MM.1S (cell line): ENCODE measurements around the gene SHMT2.

Experiments used
- DNase-seq: peaks from one replicate; pipeline ENCODE4 v3.0.0-alpha.2; 2015
- H2AFZ ChIP-seq: fragments of 300-600 bp; sonication (generic); 2 replicates; pipeline ENCODE4 v1.6.0; 2016; ENCODE audit warnings: antibody characterized with exemption, low read length
- H3F3A ChIP-seq: fragments of 300-600 bp; sonication (generic); 2 replicates; pipeline ENCODE4 v1.6.1; 2016; ENCODE audit warnings: mild to moderate bottlenecking, antibody characterized with exemption, low read length, moderate library complexity, mixed read lengths; ENCODE audit not compliant: insufficient read depth
- H3K27ac ChIP-seq: fragments of 300-600 bp; sonication (generic); 2 replicates; pipeline ENCODE4 v1.5.1; 2016; ENCODE audit warnings: mild to moderate bottlenecking, low read length
- H3K27me3 ChIP-seq: fragments of 300-600 bp; sonication (generic); replicated peaks from 2 replicates; pipeline ENCODE4 v1.6.0; 2016; ENCODE audit warnings: low read length; ENCODE audit not compliant: insufficient read depth
- H3K36me3 ChIP-seq: fragments of 300-600 bp; sonication (generic); replicated peaks from 2 replicates; pipeline ENCODE4 v1.6.1; 2016; ENCODE audit warnings: mild to moderate bottlenecking, low read length, mixed read lengths; ENCODE audit not compliant: insufficient read depth
- H3K4me1 ChIP-seq: fragments of 300-600 bp; sonication (generic); 2 replicates; pipeline ENCODE4 v1.6.1; 2016; ENCODE audit warnings: low read length, mixed read lengths
- H3K4me2 ChIP-seq: fragments of 300-600 bp; sonication (generic); 2 replicates; pipeline ENCODE4 v1.6.0; 2016; ENCODE audit warnings: low read depth, low read length
- H3K4me3 ChIP-seq: fragments of 300-600 bp; sonication (generic); 2 replicates; pipeline ENCODE4 v1.5.1; 2016; ENCODE audit warnings: low read length, mixed read lengths
- H3K79me2 ChIP-seq: fragments of 300-600 bp; sonication (generic); 2 replicates; pipeline ENCODE4 v1.6.1; 2016; ENCODE audit warnings: mixed run types, low read length, mixed read lengths
- H3K9ac ChIP-seq: fragments of 300-600 bp; sonication (generic); 2 replicates; pipeline ENCODE4 v1.6.1; 2016; ENCODE audit warnings: low read length, mixed read lengths
- H3K9me2 ChIP-seq: fragments of 300-600 bp; sonication (generic); replicated peaks from 2 replicates; pipeline ENCODE4 v1.6.1; 2016; ENCODE audit warnings: mild to moderate bottlenecking, low read length, mixed read lengths; ENCODE audit not compliant: insufficient read depth
- H3K9me3 ChIP-seq: fragments of 300-600 bp; sonication (generic); replicated peaks from 2 replicates; pipeline ENCODE4 v1.6.1; 2016; ENCODE audit warnings: mild to moderate bottlenecking, low read length, mixed read lengths; ENCODE audit not compliant: insufficient read depth
- H4K20me1 ChIP-seq: fragments of 300-600 bp; sonication (generic); 2 replicates; pipeline ENCODE4 v1.6.1; 2016; ENCODE audit warnings: mild to moderate bottlenecking, low read length, moderate library complexity, mixed read lengths; ENCODE audit not compliant: insufficient read depth
- CTCF ChIP-seq: fragments of 300-600 bp; sonication (generic); IDR thresholded peaks from 2 replicates; pipeline ENCODE4 v1.5.1; 2016; ENCODE audit warnings: antibody characterized with exemption, low read length, mixed read lengths
- EZH2 ChIP-seq: fragments of 300-600 bp; sonication (generic); optimal IDR thresholded peaks from 2 replicates; pipeline ENCODE3; 2017; ENCODE audit warnings: low read depth, mild to moderate bottlenecking, antibody characterized with exemption, low read length, mixed read lengths
- EZH2phosphoT487 ChIP-seq: fragments of 300-600 bp; sonication (generic); IDR thresholded peaks from 2 replicates; pipeline ENCODE4 v1.6.1; 2018; ENCODE audit warnings: antibody characterized with exemption, low read length

Gene SHMT2

GRCh38 chr12:57220770-57221168 is 8.7 kb upstream of the SHMT2 start:
- Histone ChIP-seq H3K4me1 (peaks cover 14% of the 10 kb centered on the region), H3K9me3 (no peaks in the 10 kb centered on the region), H3K4me2 (no peak overlapping the region), H3K9me2 (no peaks in the 10 kb centered on the region), H3K27me3 (peaks cover 91% of the 10 kb centered on the region), H3K36me3 (no peaks in the 10 kb centered on the region), H2AFZ (no peak overlapping the region), H3K4me3 (no peak overlapping the region), H3K79me2 (no peaks in the 10 kb centered on the region), H4K20me1 (no peaks in the 10 kb centered on the region), H3K27ac (no peak overlapping the region), H3K9ac (no peak overlapping the region), H3F3A (peaks cover 4% of the 10 kb centered on the region)
- TF ChIP-seq EZH2phosphoT487 = no peak
- no peak for TF ChIP-seq CTCF
- TF ChIP-seq EZH2 = peak; percentile 15
- no peak for DNase-seq

GRCh38 chr12:57221169-57221917 is 8.2 kb upstream of the SHMT2 start:
- H3K36me3 ChIP-seq = no peaks in the 10 kb centered on the region
- no peaks in the 10 kb centered on the region for H3K79me2 ChIP-seq
- no peak overlapping the region for H3K4me2 ChIP-seq
- H3K9ac ChIP-seq = no peak overlapping the region
- no peak overlapping the region for H2AFZ ChIP-seq
- peaks cover 85% of the 10 kb centered on the region for H3K27me3 ChIP-seq
- H3K4me1 ChIP-seq = peaks cover 9% of the 10 kb centered on the region
- H3K9me3 ChIP-seq = no peaks in the 10 kb centered on the region
- H3K4me3 ChIP-seq = no peak overlapping the region
- H3K27ac ChIP-seq = no peak overlapping the region
- DNase-seq = no peak
- H3K9me2 ChIP-seq = no peaks in the 10 kb centered on the region
- no peaks in the 10 kb centered on the region for H4K20me1 ChIP-seq
- no peaks in the 10 kb centered on the region for H3F3A ChIP-seq
- TF ChIP-seq CTCF (no peak), EZH2phosphoT487 (no peak), EZH2 (no peak)

GRCh38 chr12:57222286-57223190 is 7.0 kb upstream of the SHMT2 start:
- H2AFZ ChIP-seq = no peak overlapping the region
- no peaks in the 10 kb centered on the region for H3F3A ChIP-seq
- no peak overlapping the region for H3K9ac ChIP-seq
- no peaks in the 10 kb centered on the region for H3K79me2 ChIP-seq
- peaks cover 9% of the 10 kb centered on the region for H3K4me1 ChIP-seq
- no peaks in the 10 kb centered on the region for H3K36me3 ChIP-seq
- no peak overlapping the region for H3K27ac ChIP-seq
- no peaks in the 10 kb centered on the region for H3K9me3 ChIP-seq
- H3K4me3 ChIP-seq = no peak overlapping the region
- no peaks in the 10 kb centered on the region for H4K20me1 ChIP-seq
- no peaks in the 10 kb centered on the region for H3K9me2 ChIP-seq
- peaks cover 76% of the 10 kb centered on the region for H3K27me3 ChIP-seq
- DNase-seq = no peak
- no peak for TF ChIP-seq EZH2
- TF ChIP-seq EZH2phosphoT487 = no peak
- TF ChIP-seq CTCF = no peak
- no peak overlapping the region for H3K4me2 ChIP-seq
